OCI-LY3 (cell line): Measurements from ENCODE around the gene FASTK.
"Not testable (repeated sequence)": the region's sequence is repeated elsewhere in the genome, so short reads cannot be mapped to it uniquely, and the experiment has no call there.

ENCODE experiments used
- H2AFZ ChIP-seq: fragments of 200-600, 300-600 bp; shearing (Covaris generic); 2 replicates; pipeline ENCODE4 v1.6.0; 2014; ENCODE audit warnings: antibody characterized with exemption, low read depth, low read length
- H3K27ac ChIP-seq: fragments of 200-600, 300-600 bp; sonication (generic); 2 replicates; pipeline ENCODE4 v1.5.1; 2014; ENCODE audit warnings: mild to moderate bottlenecking, low read length, moderate library complexity, mixed read lengths
- H3K27me3 ChIP-seq: fragments of 200-600, 300-600 bp; sonication (generic); 2 replicates; pipeline ENCODE4 v1.6.1; 2014; ENCODE audit warnings: low read depth, low read length, mixed read lengths
- H3K36me3 ChIP-seq: fragments of 200-600, 300-600 bp; sonication (generic); replicated peaks from 2 replicates; pipeline ENCODE3; 2014; ENCODE audit warnings: low read depth, low read length, mixed read lengths
- H3K4me1 ChIP-seq: fragments of 300-600, 200-600 bp; sonication (generic); 2 replicates; pipeline ENCODE4 v1.6.1; 2014; ENCODE audit warnings: low read length, mixed read lengths
- H3K4me2 ChIP-seq: fragments of 200-600, 300-600 bp; sonication (generic); 2 replicates; pipeline ENCODE4 v1.6.1; 2014; ENCODE audit warnings: low read length, mixed read lengths
- H3K4me3 ChIP-seq: fragments of 300-600, 200-600 bp; sonication (generic); 2 replicates; pipeline ENCODE4 v1.5.1; 2014; ENCODE audit warnings: antibody characterized with exemption, mild to moderate bottlenecking, low read length, moderate library complexity
- H3K79me2 ChIP-seq: fragments of 300-600, 200-600 bp; shearing (Covaris generic); 2 replicates; pipeline ENCODE4 v1.6.1; 2014; ENCODE audit warnings: mild to moderate bottlenecking, low read length, mixed read lengths
- H3K9ac ChIP-seq: fragments of 300-600, 200-600 bp; shearing (Covaris generic); 2 replicates; pipeline ENCODE4 v1.6.0; 2014; ENCODE audit warnings: mild to moderate bottlenecking, low read length, moderate library complexity
- H3K9me3 ChIP-seq: fragments of 200-600, 300-600 bp; shearing (Covaris generic); 2 replicates; pipeline ENCODE4 v1.6.1; 2014; ENCODE audit warnings: low read length, mixed read lengths; ENCODE audit not compliant: insufficient read depth
- H4K20me1 ChIP-seq: fragments of 200-600, 300-600 bp; sonication (generic); 2 replicates; pipeline ENCODE4 v1.6.1; 2016; ENCODE audit warnings: low read length, mixed read lengths; ENCODE audit not compliant: insufficient read depth

Gene FASTK

DNA sequence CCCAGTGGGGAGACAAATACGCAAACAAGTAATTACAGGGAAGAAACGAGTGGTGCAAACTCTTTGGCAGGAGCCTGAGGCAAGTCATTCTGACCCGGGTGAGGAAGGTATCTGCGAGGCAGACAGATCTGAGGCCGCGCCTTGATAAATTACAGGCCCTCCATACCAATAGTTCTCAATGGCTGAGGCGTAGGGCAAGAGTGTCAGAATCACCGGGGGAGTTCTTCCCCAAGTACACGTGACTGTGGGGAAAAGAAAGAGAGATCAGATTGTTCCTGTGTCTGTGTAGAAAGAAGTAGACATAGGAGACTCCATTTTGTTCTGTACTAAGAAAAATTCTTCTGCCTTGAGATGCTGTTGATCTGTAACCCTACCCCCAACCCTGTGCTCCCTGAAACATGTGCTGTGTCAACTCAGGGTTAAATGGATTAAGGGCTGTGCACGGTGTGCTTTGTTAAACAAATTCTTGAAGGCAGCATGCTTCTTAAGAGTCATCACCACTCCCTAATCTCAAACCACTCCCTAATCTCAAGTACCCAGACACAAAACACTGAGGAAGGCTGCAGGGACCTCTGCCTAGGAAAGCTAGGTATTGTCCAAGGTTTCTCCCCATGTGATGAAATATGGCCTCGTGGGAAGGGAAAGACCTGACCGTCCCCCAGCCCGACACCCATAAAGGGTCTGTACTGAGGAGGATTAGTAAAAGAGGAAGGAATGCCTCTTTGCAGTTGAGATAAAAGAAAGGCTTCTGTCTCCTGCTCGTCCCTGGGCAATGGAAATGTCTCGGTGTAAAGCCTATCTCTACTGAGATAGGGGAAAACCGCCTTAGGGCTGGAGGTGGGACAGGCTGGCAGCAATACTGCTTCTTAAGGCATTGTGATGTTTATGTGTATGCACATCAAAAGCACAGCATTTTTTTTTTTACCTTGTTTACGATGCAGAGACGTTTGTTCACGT is 53.6 kb downstream of the FASTK start:
- not testable (repeated sequence) for H2AFZ ChIP-seq, H3K9me3 ChIP-seq, H3K36me3 ChIP-seq, H4K20me1 ChIP-seq, H3K27me3 ChIP-seq, H3K4me1 ChIP-seq, H3K27ac ChIP-seq
- peaks cover 11% of the 10 kb centered on the region for H3K79me2 ChIP-seq
- H3K4me2 ChIP-seq = peak overlapping the region; percentile 83
- H3K4me3 ChIP-seq = peak overlapping the region; percentile 91
- H3K9ac ChIP-seq = peak overlapping the region; percentile 52
